Stimulated activated CD8-positive, alpha-beta memory T cell treated with anti-CD3 and anti-CD28 coated beads, Interleukin-15, amount 100 ng/mL, for 4 hours (primary cell): ENCODE results near the gene LHX8.

ENCODE experiments used
- DNase-seq, 2 donors: peaks; one replicate each; pipeline ENCODE4 v3.0.0-alpha.2; 2020; ENCODE audit warnings: low read depth in 2 of 2

The LHX8 gene

DNA sequence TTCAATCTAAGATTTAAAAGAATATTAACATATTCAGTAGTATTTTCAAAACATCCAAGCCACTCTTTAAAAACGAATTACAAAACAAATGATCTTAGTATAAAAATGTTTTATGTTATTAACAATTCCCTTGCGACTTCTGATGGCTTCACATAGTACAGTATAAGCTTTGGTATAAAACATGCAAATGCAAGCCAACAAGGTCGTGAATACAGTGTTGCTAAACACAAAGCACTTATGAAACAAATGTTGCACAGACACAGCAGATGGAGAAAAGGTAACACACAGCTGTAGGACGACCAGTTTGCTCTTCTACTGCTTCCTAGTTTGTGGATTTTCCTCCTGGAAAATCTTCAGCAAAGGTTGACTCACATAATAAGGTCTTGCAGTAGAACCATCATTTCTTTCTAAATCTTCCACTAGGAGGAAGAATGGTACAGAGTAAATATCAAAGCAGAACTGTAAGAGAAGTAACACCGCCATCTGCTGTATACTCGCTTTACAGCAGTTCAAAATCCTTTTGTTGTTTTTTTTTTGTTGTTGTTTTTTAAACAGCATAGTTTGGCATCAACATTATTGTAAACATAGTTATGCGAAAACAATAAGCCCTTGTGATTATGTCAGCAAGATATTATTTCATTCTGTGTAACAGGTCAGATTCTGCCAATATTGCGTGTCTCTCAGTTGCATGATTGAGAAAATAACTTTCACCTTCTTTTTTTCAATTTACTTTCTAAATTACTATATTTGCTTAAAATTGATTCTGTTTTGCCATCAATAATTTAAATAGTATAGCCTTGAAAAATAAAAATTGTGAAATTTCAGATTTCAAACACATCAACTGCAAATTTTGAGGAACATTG lies 69.5 kb downstream of the LHX8 start:
- no peak for DNase-seq

- DNase-seq, result no peak
Observed at GRCh38 chr1:75208862-75209261, 74.7 kb downstream of the LHX8 start.
